Endodermal cell (in vitro differentiated cells): Measurements from ENCODE around the gene ERG. TPM values are rescaled to one million over a fixed set of nuclear protein-coding genes. Genes with fewer than 3 reads are reported as not detected.

Experiments used
- DNase-seq: peaks from one replicate; pipeline ENCODE4 v3.0.0-alpha.2; 2017
- H3K27ac ChIP-seq: 2 replicates; pipeline ENCODE4 v1.5.1; 2013; ENCODE audit warnings: mild to moderate bottlenecking, low read depth, low read length, moderate library complexity
- H3K27me3 ChIP-seq: 2 replicates; pipeline ENCODE4 v1.6.1; 2013; ENCODE audit warnings: mild to moderate bottlenecking, low read length, moderate library complexity; ENCODE audit not compliant: insufficient read depth, control insufficient read depth, poor library complexity, severe bottlenecking
- H3K36me3 ChIP-seq: 2 replicates; pipeline ENCODE4 v1.7.0; 2013; ENCODE audit warnings: mild to moderate bottlenecking, low read length, moderate library complexity; ENCODE audit not compliant: control insufficient read depth, insufficient read depth
- H3K4me1 ChIP-seq: one replicate; pipeline ENCODE4 v1.7.0; 2013; ENCODE audit warnings: low read length; ENCODE audit not compliant: control insufficient read depth, insufficient read depth
- H3K4me3 ChIP-seq: 2 replicates; pipeline ENCODE4 v1.5.1; 2013; ENCODE audit warnings: mild to moderate bottlenecking, low read length, moderate library complexity
- H3K9ac ChIP-seq: 2 replicates; pipeline ENCODE4 v1.6.1; 2013; ENCODE audit warnings: mild to moderate bottlenecking, low read length, moderate library complexity; ENCODE audit not compliant: poor library complexity, severe bottlenecking; ENCODE audit errors: extremely low read depth
- H3K9me3 ChIP-seq: 2 replicates; pipeline ENCODE4 v1.6.1; 2013; ENCODE audit warnings: mild to moderate bottlenecking, low read length, moderate library complexity; ENCODE audit not compliant: control insufficient read depth
- H3K27ac Mint-ChIP-seq: 2 replicates; pipeline ENCODE4 v1.8.0; 2020; ENCODE audit warnings: mixed read lengths
- H3K27me3 Mint-ChIP-seq: 2 replicates; pipeline ENCODE4 v1.8.0; 2021; ENCODE audit warnings: mild to moderate bottlenecking, mixed read lengths; ENCODE audit not compliant: insufficient read depth
- H3K36me3 Mint-ChIP-seq: 2 replicates; pipeline ENCODE4 v1.8.0; 2020; ENCODE audit warnings: low read depth, mixed read lengths
- H3K4me1 Mint-ChIP-seq: 2 replicates; pipeline ENCODE4 v1.8.0; 2020; ENCODE audit warnings: mixed read lengths
- H3K4me3 Mint-ChIP-seq: 2 replicates; pipeline ENCODE4 v1.8.0; 2020; ENCODE audit warnings: mild to moderate bottlenecking, moderate library complexity, mixed read lengths
- H3K9me3 Mint-ChIP-seq: 2 replicates; pipeline ENCODE4 v1.8.0; 2020; ENCODE audit warnings: mild to moderate bottlenecking, mixed read lengths
- WGBS, 2 experiments: methylation state at CpG; one replicate each; pipeline versions ENCODE4 v1.1.5 to v1.1.7; 2013; ENCODE audit warnings: missing lambda C conversion rate in 2 of 2, mixed read lengths in 1 of 2; ENCODE audit not compliant: insufficient coverage in 1 of 2, insufficient read length in 1 of 2; 5-methylcytosine and 5-hydroxymethylcytosine counted together
- total RNA-seq, 2 donors: library from RNA; stranded (reverse); fragmentation: NEBNext Ultra II Directional in 1 of 2; extraction: Animal tissue kit (Norgen Biotek cat#: 25700) in 1 of 2; gene quantifications; 2 replicates in 1 of 2; 3 replicates in 1 of 2; pipeline ENCODE4 v1.2.1, GENCODE V29; 2021
- TF ChIP-seq, protein P1 (sequence below): fragments of 200-600 bp; sonication (generic); conservative IDR thresholded peaks from 2 replicates; pipeline ENCODE4 v1.5.0; 2021; ENCODE audit warnings: antibody characterized with exemption, mild to moderate bottlenecking

Gene ERG
- total RNA-seq, 2 donors from 2014 or later: not detected

DNA sequence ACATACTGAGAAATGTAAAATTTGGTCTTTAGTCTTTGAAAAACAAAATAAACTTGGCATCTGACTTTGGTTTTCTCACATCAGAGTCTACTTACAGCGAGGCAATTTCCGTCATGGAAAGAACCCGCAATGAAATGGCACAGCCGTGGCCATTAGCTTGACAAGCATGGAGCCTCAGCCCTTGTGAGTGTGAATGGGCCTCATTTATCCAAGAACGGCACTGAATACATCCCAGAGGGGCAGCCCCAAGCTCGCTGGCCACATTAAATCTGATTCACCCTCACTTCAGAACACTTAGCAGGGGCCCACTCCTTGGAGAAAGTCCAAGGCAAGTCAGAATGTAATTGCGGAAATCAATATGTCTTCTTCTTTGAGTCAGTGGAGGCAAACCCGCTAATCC lies 64.8 kb downstream of the ERG start:
- H3K4me3 Mint-ChIP-seq: no peak overlapping the region
- H3K9ac ChIP-seq: no peak overlapping the region
- no peaks in the 10 kb centered on the region for H3K4me1 ChIP-seq
- no peaks in the 10 kb centered on the region for H3K27me3 ChIP-seq
- peaks cover 4% of the 10 kb centered on the region for H3K9me3 Mint-ChIP-seq
- no peak overlapping the region for H3K27ac Mint-ChIP-seq
- TF ChIP-seq, protein P1, sequence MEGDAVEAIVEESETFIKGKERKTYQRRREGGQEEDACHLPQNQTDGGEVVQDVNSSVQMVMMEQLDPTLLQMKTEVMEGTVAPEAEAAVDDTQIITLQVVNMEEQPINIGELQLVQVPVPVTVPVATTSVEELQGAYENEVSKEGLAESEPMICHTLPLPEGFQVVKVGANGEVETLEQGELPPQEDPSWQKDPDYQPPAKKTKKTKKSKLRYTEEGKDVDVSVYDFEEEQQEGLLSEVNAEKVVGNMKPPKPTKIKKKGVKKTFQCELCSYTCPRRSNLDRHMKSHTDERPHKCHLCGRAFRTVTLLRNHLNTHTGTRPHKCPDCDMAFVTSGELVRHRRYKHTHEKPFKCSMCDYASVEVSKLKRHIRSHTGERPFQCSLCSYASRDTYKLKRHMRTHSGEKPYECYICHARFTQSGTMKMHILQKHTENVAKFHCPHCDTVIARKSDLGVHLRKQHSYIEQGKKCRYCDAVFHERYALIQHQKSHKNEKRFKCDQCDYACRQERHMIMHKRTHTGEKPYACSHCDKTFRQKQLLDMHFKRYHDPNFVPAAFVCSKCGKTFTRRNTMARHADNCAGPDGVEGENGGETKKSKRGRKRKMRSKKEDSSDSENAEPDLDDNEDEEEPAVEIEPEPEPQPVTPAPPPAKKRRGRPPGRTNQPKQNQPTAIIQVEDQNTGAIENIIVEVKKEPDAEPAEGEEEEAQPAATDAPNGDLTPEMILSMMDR: no peak
- no peaks in the 10 kb centered on the region for H3K36me3 ChIP-seq
- no peak overlapping the region for H3K27ac ChIP-seq
- no peaks in the 10 kb centered on the region for H3K4me1 Mint-ChIP-seq
- no peak for DNase-seq
- H3K4me3 ChIP-seq: no peak overlapping the region
- H3K9me3 ChIP-seq: no peaks in the 10 kb centered on the region
- 93 to 95% methylated on average over 8 of the region's 8 CpGs for WGBS, 2 experiments
- no peaks in the 10 kb centered on the region for H3K36me3 Mint-ChIP-seq
- no peaks in the 10 kb centered on the region for H3K27me3 Mint-ChIP-seq

DNA sequence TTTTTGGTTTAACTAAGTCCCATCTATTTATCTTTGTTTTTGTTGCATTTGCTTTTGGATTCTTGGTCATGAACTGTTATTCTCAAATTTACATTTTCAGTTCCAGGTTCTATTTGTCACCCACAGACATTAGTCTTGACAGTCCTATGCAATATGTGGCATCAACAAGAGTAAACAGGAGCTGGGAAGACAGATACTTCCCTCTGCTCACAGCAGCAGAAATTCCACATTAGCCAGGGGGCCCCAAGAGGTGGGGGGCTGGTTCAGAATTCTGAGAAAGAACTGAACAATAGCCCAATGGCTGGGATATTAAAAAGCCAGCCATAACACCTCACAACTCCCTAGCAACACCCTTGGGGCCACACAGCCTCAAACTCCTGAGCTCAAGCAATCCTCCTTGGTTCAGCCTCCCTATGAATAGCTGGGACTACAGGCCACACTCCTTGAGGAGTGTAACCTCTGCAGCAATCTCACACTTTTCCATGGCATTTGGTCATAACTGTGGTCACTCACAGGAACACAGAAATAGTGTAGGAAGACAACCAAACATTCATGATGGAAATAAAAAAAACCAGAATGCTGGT lies 67.8 kb downstream of the ERG start:
- no peak overlapping the region for H3K27ac ChIP-seq
- H3K9me3 Mint-ChIP-seq: peaks cover 4% of the 10 kb centered on the region

DNA sequence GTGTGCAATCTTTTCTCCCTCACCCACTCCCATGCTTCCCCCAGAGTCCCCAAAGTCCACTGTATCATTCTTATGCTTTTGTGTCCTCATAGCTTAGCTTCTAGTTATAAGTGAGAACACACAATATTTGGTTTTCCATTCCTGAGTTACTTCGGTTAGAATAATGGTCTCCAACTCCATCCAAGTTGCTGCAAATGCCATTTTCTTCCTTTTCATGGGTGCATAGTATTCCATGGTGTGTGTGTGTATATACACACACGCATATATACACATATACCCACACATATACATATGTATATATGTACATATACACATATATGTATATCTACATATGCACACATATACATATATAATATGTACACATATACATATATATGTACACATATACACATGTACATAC lies 69.3 kb downstream of the ERG start:
- no peak overlapping the region for H3K27ac ChIP-seq
- 83 to 100% methylated on average over 1 of the region's 2 CpGs for WGBS, 2 experiments

More for the DNA sequence above, 67.8 kb downstream of the ERG start:
- DNase-seq: no peak
- H3K4me1 ChIP-seq: no peaks in the 10 kb centered on the region
- TF ChIP-seq, protein P1: no peak
- Mint-ChIP-seq H3K27ac (no peak overlapping the region), H3K27me3 (no peaks in the 10 kb centered on the region), H3K4me3 (no peak overlapping the region), H3K4me1 (no peaks in the 10 kb centered on the region), H3K36me3 (no peaks in the 10 kb centered on the region)
- H3K4me3 ChIP-seq: no peak overlapping the region
- no peaks in the 10 kb centered on the region for H3K36me3 ChIP-seq
- H3K27me3 ChIP-seq: no peaks in the 10 kb centered on the region
- no peaks in the 10 kb centered on the region for H3K9me3 ChIP-seq
- no peak overlapping the region for H3K9ac ChIP-seq

More for the DNA sequence above, 69.3 kb downstream of the ERG start:
- Histone ChIP-seq H3K27me3 (no peaks in the 10 kb centered on the region), H3K9me3 (no peaks in the 10 kb centered on the region), H3K4me3 (no peak overlapping the region), H3K4me1 (no peaks in the 10 kb centered on the region), H3K36me3 (no peaks in the 10 kb centered on the region), H3K9ac (no peak overlapping the region)
- no peak for DNase-seq
- H3K9me3 Mint-ChIP-seq: peaks cover 4% of the 10 kb centered on the region
- H3K27me3 Mint-ChIP-seq: no peaks in the 10 kb centered on the region
- no peak overlapping the region for H3K4me3 Mint-ChIP-seq
- no peaks in the 10 kb centered on the region for H3K4me1 Mint-ChIP-seq
- H3K27ac Mint-ChIP-seq: no peak overlapping the region
- H3K36me3 Mint-ChIP-seq: no peaks in the 10 kb centered on the region
- TF ChIP-seq, protein P1: no peak
